Astrocyte of the cerebellum (primary cell): ENCODE measurements around the gene ROCK2.
"Not testable (repeated sequence)": the region's sequence is repeated elsewhere in the genome, so short reads cannot be mapped to it uniquely, and the experiment has no call there.

Source experiments
- DNase-seq: peaks from one replicate; pipeline ENCODE4 v3.0.0-alpha.2; 2011; ENCODE audit warnings: low read depth
- H3K4me3 ChIP-seq: 2 replicates; pipeline ENCODE4 v1.5.1; 2011; ENCODE audit warnings: mild to moderate bottlenecking, low read depth, low read length, moderate library complexity
- in situ Hi-C: cut with HindIII; loops from 2 replicates; pipeline ENCODE4 v1.10.0; 2017; ENCODE audit warnings: low sequenced_read_pairs
- TF ChIP-seq, protein P1 (sequence below): IDR thresholded peaks from 2 replicates; pipeline ENCODE4 v1.5.1; 2012; ENCODE audit warnings: low read length, low read depth, moderate library complexity, mild to moderate bottlenecking; ENCODE audit errors: missing control alignments

Gene ROCK2

DNA sequence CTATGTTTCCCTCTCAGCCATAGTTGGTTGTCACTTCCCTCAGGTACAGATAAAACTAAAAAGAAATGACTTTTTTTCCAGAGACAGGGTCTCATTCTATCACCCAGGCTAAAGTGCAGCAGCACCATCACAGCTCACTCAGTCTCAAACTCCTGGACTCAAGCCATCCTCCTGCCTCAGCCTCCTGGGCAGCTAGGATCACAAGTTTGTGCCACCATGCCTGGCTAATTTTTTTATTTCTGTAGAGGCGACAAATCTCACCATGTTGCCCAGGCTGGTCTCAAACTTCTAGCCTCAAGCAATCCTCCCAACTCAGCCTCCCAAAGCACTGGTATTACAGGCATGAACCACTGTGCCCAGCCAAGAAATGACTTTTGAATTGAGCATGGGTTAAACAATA is 8.2 kb downstream of the ROCK2 start:
- in situ Hi-C loops = no loop called here
- TF ChIP-seq, protein P1, sequence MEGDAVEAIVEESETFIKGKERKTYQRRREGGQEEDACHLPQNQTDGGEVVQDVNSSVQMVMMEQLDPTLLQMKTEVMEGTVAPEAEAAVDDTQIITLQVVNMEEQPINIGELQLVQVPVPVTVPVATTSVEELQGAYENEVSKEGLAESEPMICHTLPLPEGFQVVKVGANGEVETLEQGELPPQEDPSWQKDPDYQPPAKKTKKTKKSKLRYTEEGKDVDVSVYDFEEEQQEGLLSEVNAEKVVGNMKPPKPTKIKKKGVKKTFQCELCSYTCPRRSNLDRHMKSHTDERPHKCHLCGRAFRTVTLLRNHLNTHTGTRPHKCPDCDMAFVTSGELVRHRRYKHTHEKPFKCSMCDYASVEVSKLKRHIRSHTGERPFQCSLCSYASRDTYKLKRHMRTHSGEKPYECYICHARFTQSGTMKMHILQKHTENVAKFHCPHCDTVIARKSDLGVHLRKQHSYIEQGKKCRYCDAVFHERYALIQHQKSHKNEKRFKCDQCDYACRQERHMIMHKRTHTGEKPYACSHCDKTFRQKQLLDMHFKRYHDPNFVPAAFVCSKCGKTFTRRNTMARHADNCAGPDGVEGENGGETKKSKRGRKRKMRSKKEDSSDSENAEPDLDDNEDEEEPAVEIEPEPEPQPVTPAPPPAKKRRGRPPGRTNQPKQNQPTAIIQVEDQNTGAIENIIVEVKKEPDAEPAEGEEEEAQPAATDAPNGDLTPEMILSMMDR = no peak

DNA sequence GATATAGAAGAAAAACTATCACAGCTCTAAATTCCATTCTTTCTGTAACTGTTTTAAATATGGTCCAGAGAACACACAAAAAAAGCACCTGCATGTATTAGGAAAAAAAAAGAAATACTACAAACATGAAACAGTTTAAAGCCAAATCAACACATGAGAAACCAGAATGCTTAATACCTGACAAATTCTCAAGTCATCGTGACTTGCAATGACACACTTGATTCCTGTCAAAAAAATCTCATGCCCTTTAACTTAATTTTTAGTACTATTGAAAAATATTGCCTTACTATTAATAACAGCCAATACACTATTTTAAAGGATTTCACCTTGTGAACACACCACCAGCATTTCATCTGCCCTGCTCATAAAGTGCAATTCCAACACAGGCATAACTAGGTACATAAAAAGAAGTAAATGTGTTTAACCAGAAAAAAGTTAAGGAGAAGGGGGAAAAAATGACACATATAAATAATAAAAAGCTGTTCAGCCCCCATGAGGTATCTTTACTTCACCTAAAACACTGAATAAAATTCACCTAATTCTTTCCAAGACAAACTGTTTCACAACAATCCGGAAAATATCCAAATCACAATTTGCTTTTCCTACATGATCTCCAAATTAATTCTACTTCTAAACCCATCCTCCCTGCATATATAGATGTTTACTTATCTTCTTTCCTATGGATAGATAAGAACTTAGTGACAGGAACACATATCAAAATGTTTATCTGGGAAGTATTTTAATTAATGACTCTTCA is 10.8 kb downstream of the ROCK2 start:
- in situ Hi-C loops = no loop called here
- TF ChIP-seq, protein P1 = no peak
- no peak overlapping the region for H3K4me3 ChIP-seq
- DNase-seq = no peak

More for the DNA sequence above, 8.2 kb downstream of the ROCK2 start:
- H3K4me3 ChIP-seq = no peak overlapping the region
- no peak for DNase-seq

DNA sequence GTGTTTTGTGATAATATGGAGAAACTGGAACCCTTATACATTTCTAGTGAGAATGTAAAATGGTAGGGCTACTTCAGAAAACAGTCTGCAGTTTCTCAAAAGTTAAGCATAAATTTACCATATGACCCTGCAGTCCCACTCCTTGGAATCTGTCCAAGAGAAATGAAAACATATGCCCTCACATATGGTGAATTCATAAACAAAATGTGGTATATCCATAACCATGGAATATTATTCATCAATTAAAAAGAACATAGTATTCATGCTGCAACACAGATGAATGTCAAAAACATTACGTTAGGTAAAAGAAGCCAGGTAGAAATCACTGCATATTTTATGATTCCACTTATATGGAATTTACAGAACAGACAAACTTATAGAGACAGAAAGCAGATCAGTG is 11.8 kb downstream of the ROCK2 start:
- DNase-seq = no peak
- H3K4me3 ChIP-seq = no peak overlapping the region
- TF ChIP-seq, protein P1 = no peak
- in situ Hi-C loops = no loop called here

DNA sequence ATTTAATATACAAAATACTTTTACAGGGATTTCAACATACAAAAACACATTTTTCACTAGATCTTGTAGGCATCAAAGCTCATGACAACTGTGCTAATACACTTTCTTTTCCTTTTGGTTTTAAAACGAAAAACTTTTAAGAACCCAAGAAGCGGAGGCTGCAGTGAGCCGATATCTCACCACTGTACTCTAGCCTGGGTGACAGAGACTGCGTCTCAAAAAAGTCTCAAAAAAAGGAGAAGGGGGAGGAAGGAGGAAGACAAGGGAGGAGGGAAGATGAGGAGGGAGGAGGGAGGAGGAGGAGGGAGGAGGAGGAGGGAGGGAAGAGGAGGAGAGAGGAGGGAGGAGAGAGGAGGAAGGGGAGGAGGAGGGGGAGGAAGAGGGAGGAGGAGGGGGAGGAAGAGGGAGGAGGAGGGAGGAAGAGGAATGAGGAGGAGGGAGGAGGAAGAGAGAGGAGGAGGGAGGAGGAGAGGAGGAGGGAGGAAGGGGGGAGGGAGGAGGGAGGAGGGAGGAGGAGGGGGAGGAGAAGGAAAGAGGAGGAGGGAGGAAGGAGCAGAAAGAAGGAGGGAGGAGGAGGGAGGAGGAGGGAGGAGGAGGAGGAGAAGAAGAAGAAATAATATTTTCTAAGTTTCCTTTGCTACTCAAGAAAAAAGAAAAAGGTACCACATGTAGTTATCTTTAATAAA is 13.8 kb downstream of the ROCK2 start:
- in situ Hi-C loops = no loop called here
- DNase-seq = no peak
- no peak overlapping the region for H3K4me3 ChIP-seq
- TF ChIP-seq, protein P1 = no peak

DNA sequence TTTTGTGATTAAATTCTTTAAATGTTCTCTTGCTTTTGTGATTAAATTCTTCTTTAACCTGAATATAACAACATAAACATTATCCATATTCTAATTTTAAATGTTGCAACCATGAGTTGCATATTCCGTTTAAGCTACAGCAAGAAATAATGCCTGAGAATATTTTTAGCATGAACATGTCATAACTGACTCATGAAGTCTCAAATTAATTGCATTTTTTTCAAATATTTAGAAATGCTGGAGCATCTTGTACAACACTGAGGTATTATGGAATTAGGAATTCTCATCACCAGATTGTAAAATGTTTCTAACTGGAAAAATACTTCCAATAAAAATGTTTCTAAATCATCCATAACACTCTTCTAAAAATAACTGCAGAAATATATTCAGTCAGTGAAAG is 14.7 kb downstream of the ROCK2 start:
- H3K4me3 ChIP-seq = no peak overlapping the region
- TF ChIP-seq, protein P1 = no peak
- in situ Hi-C loops = no loop called here

DNA sequence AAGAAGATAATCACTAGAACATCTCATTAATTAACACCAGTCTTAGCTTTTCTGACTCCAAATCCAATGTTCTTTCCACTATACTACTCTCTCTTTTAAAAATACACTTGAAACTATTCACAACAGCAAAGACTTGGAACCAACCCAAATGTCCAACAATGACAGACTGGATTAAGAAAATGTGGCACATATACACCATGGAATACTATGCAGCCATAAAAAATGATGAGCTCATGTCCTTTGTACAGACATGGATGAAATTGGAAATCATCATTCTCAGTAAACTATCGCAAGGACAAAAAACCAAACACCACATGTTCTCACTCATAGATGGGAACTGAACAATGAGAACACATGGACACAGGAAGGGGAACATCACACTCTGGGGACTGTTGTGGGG is 15.9 kb downstream of the ROCK2 start:
- in situ Hi-C loops, H3K4me3 ChIP-seq, DNase-seq: not testable (repeated sequence)

More for the DNA sequence above, 14.7 kb downstream of the ROCK2 start:
- DNase-seq = no peak

DNA sequence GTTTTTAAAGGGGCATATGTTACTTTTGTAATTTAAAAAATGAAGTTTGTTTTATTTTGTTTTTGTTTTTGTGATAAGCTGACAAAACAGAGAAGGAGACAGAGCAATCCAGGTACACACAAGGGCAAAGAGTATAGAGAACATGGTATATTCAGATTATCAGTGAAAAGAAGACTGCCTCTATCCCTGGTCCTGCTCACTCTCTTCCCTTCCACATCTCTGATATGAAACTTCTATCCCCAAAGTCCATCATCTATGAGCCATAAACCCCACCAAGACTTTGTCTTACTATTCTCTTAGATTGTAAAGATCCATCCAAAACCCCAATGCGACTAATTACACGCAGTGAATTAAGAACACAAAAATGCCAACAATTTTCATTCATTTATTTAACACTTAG is 16.6 kb downstream of the ROCK2 start:
- no peak for DNase-seq
- TF ChIP-seq, protein P1 = no peak
- no peak overlapping the region for H3K4me3 ChIP-seq
- in situ Hi-C loops = no loop called here
